Measurements from ENCODE around the gene CFAP43.

The CFAP43 gene

DNA sequence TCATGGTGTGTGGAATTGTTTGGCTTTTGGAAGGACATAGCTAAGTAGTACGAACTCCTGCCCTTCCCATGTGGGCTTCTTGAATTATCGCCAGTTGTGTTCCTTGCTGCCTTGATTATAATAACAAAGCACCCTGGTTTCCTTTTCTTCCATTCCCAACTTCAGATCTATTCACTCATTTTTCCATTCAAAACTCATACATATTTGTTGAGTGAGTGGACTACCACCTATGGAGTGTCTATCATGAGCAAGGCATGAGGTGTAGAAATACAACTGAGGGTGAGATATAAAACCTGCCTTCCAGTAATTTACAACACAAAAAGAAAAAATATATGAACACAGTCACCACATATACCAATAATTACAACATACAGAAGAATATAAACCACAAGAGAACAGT lies 141.6 kb downstream of the CFAP43 start:
- DNase-seq (ENCODE audit: low spot score): no peak

DNA sequence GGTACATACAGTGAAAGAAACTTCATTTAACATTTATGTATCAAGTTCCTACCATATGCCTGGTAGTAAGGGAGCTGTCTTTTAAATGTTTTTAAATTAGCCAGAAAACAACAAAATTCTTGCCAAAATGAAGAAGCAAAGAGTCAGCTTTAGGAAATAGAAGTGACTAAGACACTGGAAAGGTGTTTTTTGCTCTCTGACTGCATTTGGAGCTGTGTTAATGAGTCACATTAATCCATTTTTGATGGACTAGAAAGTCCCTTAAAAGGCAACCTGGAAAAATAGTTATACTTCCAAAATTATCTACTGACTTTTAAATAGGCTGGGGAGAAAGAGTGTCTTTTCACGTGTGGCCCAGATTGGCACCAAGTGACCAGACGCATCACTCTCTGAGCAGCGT lies 142.5 kb downstream of the CFAP43 start:
- no peak for DNase-seq (ENCODE audit: low spot score)

DNA sequence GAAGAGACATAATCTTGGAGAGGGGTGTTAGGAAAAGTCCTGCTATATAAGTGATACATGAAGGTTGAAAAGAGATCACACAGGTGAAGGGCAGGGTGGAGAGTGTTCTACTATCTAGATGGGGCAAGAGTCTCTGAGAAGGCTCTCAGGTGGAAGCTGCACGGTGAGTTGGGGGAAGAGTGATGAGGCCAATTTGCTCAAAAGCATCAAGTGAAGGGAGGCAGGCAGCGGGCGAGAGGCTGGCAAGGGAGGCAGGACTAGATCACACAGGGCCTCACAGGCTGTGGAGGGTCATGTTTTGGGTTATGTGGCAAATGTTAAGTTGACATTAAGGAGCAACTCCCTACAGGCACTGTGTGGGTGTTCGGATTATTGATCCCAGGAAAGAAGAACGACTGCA lies 143.9 kb downstream of the CFAP43 start:
- DNase-seq (ENCODE audit: low spot score): no peak

DNA sequence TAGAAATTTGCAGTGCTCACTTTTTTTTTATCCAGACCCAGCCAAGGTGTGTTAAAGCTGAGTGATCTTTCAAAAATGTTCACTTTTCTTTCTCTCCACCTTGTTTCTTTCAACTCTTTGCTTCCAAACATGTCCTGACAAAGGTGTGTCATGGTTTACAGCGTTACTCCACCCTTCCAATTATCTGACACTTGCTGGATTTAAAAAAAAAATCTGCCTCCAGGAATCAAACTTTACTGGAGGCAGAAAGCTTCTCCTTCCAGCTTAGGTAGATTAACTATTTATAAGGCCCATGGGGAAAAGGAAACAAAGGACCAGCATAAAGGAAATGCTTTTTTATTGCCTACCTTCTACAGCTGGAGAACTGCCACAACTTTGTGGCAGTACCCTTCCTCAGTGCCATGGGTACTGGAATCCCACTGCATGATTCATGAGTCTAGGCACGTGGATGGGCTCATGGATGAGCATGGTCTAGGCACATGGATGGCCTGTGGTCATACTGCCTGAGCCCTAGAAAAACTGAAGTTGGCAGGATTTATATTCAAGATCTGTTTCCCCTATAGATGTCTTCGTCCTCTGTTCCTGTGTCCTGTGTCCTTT lies 146.3 kb downstream of the CFAP43 start, which contains the start of gene COL17A1:
COL17A1 (minus strand) TSS at position 80 of the 600 bp plus-strand sequence. CDS start 5,207 bp downstream, outside the sequence.
- DNase-seq (ENCODE audit: low spot score): no peak

DNA sequence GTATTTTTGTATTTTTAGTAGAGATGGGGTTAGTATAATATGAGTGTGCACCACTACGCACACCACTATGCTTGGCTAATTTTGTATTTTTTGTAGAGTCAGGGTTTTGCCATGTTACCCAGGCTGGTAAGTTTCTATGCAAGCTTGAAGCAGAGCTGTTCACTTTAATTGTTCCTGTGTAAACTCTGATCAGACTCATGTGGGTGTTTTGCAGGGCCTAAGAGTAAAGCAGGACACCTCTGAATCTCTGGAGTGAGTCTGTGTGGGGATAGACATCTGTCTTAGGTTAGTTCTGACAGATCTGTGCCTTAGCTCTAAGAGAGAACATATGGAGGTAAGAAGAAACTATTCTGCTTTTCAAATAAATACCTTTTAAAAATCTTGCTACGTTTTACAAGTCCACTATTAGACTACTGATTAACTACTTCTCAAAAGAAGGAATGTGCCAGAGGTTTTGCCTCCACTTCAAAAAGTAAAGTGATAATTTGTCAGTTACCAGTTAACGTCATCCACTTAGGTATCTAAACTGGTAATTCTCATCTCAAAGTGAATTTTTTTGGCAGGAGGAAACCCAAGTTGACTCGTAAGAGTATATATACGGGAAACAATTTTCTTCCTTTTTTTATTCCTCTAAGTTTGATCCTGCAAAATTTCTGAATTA lies 147.6 kb downstream of the CFAP43 start:
- DNase-seq (ENCODE audit: low spot score): no peak

DNA sequence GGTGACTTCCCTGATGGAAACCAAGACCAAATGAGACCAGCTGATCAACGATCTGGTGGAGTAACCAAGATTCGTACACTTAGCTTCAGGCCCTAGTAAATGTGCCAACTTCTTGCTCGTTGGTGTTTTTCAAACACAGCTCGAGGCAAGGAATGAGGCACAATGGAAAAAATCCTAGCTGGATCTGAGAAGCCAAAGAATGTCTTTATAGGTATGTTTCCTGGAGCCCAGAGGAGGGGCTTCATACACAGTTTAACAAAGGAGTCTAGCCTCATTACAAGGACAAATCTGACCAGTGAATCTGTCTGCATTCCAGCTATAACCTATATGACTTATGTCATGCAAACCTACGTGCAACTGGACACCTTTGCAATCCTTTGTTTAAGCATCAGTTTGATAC lies 150.2 kb downstream of the CFAP43 start:
- no peak for DNase-seq (ENCODE audit: low spot score)

DNA sequence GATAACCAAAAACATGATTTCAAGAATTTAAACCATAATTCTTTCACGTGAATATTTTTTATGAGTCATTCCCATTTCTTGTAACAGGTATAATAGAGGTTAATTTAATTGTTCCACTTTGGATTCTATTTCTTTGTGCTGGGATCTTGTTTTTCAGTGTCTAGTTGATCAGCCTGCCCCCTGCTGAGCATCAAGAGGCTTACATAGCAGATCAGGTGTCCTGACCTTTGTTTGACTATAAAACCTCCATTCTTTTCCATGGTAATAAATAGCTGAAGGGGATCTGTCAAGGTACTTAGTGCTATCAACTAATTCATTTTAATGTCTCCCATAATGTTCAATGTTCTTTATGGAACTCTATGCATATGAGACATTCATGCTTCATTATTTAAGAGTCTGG lies 151.4 kb downstream of the CFAP43 start:
- peak; percentile 32 for DNase-seq (ENCODE audit: low spot score)

Measured in iPS-NIHi11 (cell line).